ENCODE results near the gene ZNF487.
"Not testable (repeated sequence)": the region's sequence is repeated elsewhere in the genome, so short reads cannot be mapped to it uniquely, and the experiment has no call there.

Gene ZNF487

DNA sequence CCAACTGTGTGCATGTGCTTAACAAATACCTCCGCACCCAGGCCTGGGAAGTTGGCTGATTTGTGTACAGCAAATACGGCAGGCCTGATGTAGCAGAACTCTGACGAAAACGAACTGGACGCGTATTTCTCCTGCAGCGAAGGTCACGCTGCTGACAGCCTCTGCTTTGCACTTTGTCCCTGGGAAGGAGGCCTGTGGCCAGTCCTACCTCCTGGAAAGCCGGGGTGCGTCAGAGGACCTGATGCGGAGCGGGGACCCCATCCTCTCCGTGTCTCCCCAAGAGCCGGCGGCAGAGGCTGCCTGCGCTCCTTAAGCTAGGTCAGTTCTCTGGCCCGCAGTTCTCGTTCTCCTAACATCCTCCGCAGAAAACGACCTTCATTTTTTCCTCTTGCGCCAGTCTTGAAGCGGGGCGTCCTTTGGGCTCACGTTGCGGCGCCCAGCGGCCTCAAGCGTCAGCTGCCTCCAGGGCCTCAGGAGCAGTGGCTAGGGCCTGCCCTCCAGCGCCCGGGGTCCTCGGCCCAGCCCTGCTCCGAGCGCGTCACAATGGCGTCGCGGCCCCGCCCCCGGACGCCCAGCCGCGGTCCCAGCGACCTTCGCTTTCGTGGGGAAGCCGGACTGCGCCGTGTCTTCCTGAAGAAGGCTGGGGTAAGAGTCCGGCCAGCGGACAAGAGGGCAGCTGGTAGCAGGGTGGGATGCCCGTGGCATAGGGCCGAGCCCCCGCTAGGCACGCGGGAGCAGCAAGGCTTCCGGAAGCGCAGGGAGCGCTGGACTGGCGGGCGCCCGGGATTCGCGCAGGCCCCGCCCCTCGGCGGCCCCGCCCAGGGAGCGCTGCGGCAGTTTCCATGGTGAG lies at the start of gene ZNF487:
Gene ZNF487, plus strand, starts transcription at position 821 of the 850 bp plus-strand sequence. CDS start 38,703 bp downstream, outside the sequence.
- DNase-seq (ENCODE audit: low read depth in 1 of 2, low spot score in 1 of 2): peak; percentile 67 to 77

DNA sequence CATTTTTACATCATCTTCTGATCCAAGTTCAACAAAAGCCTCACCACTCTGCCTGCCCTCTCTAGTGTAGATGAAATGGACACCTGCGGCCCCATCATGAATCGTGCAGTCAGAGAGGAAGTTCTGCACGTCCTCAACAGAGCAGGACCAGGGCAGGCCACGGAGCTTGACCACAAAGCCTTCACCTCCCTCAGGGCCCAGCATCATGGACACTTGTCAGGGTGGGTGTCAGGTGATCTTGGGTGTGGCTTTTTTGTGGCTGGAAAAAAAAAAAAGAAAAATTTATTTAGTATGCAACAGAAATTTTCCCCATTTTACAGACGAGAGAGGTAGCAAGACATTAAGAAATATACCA lies 49.3 kb upstream of the ZNF487 start:
- no peak for DNase-seq (ENCODE audit: low read depth in 1 of 2, low spot score in 1 of 2)

DNA sequence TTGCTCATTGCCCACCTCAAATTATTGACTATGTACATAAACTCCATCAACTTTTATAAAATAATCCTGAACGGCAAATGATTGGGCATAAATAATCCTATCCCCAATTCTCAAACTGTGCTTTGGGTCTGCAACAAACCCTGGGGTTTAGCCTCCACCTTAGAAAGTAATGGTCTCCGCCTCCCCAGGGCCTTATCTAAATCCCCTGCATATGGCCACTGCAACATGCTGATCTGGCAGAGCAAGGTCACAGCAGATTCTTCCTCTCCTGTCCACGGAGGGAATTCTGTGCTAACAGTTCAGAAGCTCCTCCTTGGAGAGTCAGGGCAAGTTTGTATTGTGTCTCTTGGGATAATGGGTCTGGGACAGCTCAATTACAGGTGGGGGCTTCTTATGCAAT lies 47.0 kb upstream of the ZNF487 start:
- DNase-seq (ENCODE audit: low read depth in 1 of 2, low spot score in 1 of 2): no peak

DNA sequence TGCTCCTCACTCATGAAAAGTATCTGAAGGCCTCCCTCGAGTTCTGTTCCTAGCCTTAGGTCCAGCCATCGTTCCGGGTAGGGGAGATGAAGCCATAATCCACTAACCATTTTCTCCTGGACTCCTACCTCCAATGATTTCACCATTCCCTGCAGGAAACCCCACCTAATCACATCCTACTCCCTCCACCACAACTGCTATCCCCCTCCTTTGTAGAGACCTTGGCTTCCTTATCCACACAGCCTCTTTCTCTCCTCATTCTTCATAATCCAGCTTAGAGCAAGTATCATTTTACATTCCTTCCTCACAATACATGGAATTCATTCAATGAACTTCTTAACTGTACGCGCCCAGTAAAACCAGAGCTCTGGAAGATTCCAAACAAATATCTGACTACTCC lies 46.6 kb upstream of the ZNF487 start:
- no peak for DNase-seq (ENCODE audit: low read depth in 1 of 2, low spot score in 1 of 2)

DNA sequence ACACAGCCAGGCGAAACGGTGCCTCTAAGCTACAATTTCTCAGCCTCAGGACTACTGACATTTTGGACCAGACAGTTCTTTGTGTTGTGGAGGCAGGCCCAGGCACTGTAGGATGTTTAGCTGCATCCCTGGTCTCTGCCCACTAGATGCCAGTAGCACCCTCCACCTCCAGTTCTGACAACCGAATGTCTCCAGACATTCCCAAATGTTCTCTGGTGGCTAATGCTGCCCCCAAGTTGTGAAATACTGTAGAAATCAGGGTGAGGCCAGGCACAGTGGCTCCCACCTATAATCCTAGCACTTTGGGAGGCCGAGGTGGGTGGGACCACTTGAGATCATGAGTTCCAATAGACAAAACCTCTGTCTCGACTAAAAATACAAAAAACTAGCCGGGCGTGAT lies 46.2 kb upstream of the ZNF487 start:
- no peak for DNase-seq (ENCODE audit: low read depth in 1 of 2, low spot score in 1 of 2)

DNA sequence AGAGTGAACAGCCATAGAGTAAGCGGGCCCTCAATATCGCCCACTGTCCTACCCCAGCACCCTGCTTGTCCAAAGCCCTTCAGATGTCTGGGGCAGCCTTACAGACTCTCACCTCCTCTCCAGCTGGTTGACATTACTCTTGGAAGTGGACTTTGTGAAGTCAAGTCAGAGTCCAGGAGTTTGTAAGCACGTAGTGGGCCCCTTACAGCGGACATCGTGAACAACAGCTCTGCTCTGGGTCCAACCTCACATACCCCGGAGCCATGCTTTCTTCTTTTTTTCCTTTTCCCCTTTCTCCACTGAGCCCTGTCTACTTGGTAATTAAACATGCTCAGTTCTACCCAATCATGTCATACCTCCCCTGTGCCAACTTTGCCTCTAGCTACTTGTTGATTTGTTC lies 45.4 kb upstream of the ZNF487 start:
- no peak for DNase-seq (ENCODE audit: low read depth in 1 of 2, low spot score in 1 of 2)

DNA sequence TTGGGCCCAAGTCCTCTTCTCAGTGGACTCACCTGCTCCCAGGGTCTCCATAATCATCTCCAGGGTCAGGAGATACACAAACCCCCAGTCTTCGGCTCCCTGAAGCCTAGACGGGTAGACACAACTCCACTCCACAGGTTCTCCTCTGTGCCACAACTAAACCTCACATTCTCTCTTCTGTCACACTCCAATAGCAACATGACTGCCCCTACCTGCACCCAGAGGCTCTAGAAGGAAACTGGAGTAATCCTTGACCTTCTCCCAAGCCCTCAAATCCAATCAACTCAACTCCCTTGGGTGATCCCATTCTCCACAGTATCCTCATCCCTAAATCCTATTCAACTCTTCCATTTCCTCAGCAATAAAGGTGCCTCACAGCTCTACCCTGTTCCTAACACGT lies 44.2 kb upstream of the ZNF487 start:
- DNase-seq (ENCODE audit: low read depth in 1 of 2, low spot score in 1 of 2): no peak

DNA sequence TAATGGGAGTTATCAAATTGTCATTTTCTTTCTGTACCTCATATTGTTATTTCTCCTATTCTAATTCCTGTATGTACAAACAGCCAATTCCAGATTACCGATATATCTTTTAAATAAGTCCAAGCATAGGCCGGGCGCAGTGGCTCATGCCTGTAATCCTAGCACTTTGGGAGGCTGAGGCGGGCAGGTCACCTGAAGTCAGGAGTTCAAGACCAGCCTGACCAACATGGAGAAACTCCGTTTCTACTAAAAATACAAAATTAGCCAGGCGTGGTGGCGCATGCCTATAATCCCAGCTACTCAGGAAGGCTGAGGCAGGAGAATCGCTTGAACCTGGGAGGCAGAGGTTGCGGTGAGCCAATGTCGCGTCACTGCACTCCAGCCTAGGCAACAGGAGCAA lies 43.7 kb upstream of the ZNF487 start:
- DNase-seq (ENCODE audit: low read depth in 1 of 2, low spot score in 1 of 2): not testable (repeated sequence)

DNA sequence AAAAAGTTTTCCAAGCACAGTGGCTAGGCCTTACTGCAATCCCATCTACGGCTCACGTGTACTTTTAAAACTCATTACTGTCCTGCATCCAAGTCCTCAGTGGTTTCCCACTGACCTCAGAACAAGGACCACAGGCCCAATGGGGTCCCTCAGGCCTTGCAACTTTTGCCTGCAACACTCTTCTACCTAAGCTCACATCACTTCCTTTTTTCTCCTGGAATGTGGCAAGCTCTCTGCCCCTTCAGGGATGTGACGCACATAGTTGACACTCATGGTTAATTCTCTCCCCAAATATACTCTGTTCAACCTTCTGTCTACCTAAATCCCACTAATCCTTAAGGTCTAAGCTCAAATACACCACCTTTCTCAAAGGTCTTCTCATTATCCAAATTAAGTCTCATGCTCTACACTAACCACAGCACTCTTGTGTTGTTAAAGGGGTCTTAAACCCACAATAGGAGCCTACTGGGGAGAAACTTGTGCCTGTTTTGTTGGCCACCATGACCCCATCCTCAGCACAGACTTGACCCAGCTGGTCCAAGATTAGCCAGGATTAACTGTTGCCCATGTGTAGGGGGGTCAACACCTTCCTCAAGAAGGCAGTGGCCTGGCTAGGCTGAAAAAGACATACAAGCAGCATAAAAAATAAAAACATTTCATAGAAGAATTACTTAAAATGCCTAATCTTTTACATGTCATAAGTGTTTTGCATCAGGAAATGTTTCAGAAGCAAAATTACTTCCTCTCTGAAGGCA lies 43.1 kb upstream of the ZNF487 start:
- DNase-seq (ENCODE audit: low read depth in 1 of 2, low spot score in 1 of 2): no peak

DNA sequence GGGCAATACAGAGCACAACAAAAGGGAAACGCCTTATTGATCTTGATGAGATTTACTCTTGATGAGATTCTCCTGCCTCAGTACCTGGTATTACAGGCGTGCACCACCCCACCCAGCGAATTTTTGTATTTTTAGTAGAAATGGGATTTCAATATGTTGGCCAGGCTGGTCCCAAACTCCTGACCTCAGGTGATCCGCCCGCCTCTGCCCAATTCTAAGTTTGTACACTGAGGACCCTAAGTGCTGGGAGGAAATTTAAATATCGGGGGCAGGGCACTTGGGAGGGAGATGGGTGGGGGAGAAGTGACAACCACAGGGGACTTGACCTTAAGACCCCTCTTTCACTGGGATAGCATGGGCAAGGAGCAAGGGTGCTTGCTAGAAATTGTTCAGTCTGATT lies 42.0 kb upstream of the ZNF487 start:
- no peak for DNase-seq (ENCODE audit: low read depth in 1 of 2, low spot score in 1 of 2)

DNA sequence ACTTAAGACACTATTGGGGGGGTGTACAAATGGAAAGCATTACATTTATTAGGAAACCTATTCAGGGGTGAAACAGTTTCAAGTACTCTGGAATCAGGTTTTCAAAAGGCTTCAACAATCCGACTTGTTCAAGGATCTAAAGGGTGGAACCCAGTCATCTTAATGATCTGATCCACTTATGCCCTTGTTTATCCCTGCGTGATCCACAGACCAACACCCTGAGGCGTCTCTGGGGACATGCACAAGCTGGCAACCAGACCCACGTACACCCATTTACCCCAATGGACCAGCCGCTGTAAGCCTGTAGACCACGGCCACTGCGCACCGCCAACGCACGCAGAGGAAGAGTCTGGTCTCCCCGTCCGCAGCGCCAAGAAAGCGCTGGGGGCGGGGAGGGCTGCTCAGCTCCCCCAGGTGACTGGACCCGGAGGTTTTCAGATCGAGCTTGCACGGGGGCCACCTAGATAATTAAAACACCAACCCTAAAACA lies 41.3 kb upstream of the ZNF487 start:
- DNase-seq (ENCODE audit: low read depth in 1 of 2, low spot score in 1 of 2): peak in 1 of 2 donors; percentile 17

DNA sequence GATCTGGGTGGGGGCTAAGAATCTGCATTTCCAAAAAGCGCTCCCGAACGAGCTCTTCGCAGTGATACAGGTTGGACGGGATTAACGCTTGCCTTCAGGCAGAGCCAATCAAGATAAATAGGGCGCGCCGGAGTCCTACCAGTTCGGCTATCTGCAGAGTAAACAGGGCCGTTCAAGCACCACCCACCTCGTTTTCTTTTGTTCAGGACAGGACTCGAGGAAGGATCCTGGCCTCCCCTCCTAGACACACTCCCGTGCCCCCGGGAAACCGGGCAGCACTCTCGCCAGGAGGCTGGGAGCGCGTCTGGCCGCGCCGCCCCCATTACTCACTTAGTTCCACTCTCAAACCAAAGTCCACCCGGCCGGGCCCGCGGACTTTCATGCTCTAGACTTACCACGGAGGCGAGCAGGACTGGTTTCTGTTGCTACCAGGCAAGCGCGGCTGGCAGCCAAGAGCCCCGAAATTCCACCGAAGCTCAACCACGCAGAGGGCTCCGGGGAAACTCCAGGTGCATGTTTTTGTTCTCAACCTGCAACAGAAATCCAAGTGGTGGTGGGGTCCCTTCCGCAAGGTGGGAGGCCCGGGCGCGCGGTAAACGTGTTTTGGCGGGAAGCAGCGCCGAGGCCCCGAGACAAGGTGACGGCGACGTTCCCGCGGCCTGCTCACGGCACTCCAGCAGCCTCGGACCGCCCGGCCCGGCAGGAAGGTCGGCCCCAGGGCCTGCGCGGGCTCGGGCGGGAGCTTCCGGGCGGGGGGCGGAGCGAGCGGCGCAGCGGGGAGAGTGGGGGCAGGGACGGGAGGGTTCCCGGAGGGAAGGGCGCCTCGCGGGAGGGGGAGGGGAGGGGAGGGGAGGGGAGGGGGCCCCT lies 40.6 kb upstream of the ZNF487 start:
- peak; percentile 40 to 56 for DNase-seq (ENCODE audit: low read depth in 1 of 2, low spot score in 1 of 2)

DNA sequence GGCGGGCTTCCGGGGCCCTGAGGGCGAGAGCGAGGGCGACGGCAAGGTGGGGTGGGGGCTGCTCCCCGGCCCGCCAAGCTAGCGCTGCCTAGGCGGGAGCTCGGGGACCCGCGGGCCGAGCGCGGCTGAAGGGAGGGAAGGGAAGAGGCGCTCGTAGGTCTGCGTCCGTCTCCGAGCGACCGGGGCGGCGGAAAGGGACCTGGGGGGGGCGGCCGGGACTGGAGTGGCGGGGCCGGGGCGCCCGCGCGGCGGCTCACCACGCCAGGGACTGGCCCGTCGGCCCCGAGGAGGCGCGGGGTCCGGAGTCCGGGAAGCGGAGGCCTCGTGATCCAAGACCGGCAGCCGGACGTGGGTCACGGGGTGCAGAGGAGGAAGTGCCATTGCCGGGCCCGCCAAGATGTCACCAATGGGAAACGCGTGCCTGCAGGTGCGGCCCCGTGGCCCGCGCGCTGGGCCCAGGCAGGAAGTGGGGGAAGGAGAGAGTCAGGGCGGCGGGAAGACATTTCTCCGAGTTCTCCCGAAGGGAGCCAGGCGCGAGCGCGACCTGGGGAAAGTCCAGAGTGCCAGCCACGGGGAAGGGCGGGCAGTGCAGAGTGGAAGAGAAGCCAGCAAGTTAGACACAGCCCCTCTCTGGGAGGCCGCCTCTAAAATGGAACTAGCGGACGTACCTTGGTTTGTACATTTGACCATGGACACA lies 39.8 kb upstream of the ZNF487 start:
- DNase-seq (ENCODE audit: low read depth in 1 of 2, low spot score in 1 of 2): peak; percentile 46 to 66

DNA sequence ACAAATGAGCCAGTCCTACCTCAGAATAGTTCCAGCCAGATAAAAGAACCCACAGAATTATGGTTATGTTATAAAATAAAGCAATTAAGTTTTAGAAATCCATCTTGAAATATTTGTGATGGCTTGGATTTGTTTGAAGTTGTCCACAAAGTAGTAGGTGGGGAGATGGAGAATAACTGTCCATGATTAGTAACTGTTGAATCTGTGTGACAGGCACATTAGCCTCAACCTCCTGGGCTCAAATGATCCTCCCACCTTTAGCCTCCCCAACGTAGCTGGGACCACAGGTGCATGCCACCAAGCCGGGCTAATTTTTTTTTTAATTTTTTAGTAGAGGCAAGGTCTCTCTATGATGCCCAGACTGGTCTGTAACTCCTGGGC lies 38.0 kb upstream of the ZNF487 start:
- no peak for DNase-seq (ENCODE audit: low read depth in 1 of 2, low spot score in 1 of 2)

DNA sequence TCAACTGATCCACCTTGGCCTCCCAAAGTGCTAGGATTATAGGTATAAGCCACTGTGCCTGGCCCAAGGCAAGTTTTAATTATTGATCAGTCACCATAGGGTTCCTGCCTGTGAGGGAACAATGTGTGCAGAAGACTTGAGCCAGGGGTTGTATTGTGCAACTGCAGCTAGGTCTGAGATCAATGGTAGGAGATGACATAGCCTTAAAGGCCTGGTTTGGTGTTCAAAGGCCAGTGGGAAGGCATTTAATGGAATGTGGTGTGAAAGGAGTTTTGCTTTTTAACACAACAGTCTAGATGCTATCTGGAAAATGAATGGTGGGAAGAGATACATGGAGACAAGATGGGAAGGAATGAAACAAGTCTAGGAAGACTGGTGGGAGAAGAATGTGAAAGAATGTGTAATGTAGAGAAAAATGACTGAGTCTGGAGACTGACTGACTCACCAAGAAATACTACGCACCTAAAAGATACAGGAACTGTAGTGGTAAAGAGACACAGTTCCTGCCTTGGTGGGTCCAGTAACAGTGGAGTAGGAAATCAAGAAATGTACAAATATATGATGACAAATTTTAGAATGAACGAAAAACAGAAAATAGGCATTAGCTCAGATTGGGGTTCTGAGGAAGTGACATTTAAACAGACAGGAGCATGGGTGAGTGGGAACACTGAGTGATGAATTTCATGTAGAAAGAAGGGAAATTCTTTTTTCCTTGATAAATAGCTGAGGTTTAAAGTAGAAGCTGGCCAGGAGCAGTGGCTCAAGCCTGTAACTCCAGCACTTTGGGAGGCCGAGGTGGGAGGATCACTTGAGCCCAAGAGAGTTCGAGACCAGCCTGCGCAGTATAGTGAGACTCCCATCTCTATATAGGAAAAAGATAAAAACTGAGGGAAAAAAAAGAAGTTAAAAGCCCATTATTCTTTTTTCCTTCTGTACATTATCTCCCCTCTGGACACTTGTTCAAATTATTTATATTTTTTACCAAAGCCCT lies 37.3 kb upstream of the ZNF487 start:
- DNase-seq (ENCODE audit: low read depth in 1 of 2, low spot score in 1 of 2): no peak

DNA sequence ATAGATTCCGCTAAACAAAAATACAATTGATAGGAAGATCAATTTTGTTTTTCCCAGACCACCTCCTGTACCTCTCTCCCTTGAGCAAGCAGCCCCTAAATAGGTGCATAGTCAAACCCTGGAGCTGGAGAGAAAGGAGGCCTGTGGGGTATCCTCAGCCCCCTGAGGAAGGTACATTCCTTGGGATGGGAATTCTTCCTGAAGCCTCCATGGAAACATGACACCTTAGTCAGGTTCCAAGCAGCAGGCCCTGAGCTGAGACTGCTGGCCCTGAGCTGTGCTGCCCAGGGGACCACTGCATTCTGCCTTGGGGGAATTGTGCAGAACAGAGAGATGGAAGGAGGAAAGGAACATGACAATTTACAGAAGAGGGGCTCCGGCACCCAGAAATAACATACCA lies 35.3 kb upstream of the ZNF487 start:
- no peak for DNase-seq (ENCODE audit: low read depth in 1 of 2, low spot score in 1 of 2)

DNA sequence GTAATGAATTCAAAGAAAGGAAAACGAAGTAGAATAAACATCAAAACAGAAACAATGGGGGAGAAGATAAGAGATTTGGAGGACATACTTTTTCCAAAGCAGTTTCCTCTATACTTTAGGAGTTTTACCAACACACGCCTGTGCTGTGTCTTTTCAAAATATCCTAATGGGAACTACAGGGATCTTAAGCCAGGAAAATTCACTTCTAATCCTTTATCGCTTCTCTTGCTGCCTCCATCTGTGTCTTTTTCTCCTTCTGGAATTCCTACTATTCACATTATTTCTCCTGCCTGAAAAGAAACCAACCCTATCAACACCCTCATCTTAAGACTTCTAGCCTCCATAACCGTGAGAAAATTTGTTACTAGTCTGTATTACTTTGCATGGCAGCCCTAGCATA lies 34.7 kb upstream of the ZNF487 start:
- DNase-seq (ENCODE audit: low read depth in 1 of 2, low spot score in 1 of 2): no peak

DNA sequence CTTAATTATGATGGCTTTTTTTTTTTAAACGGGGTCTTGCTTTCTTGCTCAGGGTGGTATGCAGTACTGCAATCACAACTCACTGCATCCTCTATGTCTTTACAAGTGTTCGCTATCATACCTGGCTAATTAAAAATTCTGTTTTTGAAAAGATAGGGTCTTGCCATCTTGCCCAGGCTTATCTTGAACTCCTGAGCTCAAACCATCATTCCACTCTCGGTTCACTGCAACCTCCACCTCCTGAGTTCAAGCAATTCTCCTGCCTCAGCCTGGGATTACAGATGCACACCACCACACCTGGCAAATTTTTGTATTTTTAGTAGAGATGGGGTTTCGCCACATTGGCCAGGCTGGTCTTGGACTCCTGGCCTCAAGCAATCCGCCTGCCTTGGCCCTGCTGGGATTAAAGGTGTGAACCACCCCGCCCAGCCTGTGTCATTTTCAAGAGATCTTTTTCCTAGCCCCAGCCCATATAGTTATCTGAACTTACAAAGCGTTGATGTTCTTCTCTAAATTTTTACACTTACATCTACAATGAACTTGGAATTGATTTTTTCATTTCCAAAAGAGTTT lies 33.9 kb upstream of the ZNF487 start:
- DNase-seq (ENCODE audit: low read depth in 1 of 2, low spot score in 1 of 2): no peak
